Ovary (tissue), 9 donors: ENCODE measurements around the gene RNF180. TPM values are rescaled to one million over a fixed set of nuclear protein-coding genes. Genes with fewer than 3 reads are reported as not detected.
A peak's percentile ranks its signal among the peaks of the same experiment; 100 is the strongest.
"Not testable (repeated sequence)": the region's sequence is repeated elsewhere in the genome, so short reads cannot be mapped to it uniquely, and the experiment has no call there.

Experiments
- DNase-seq, 5 donors: peaks; one replicate each; pipeline ENCODE4 v3.0.0-alpha.2; 2019 to 2020
- H3K27ac ChIP-seq, 2 donors: fragments of 200-600 bp; one replicate each; pipeline versions ENCODE4 v1.5.1 to v1.8.0; 2019 to 2022
- H3K27me3 ChIP-seq: fragments of 200-600 bp; one replicate; pipeline ENCODE4 v1.8.0; 2022
- H3K36me3 ChIP-seq: fragments of 200-600 bp; sonication (generic); one replicate; pipeline ENCODE4 v1.5.1; 2019
- H3K4me1 ChIP-seq: one replicate; pipeline ENCODE4 v1.8.1; 2013; ENCODE audit warnings: mild to moderate bottlenecking, moderate library complexity; ENCODE audit not compliant: insufficient read depth
- H3K4me3 ChIP-seq: fragments of 200-600 bp; sonication (generic); one replicate; pipeline ENCODE4 v1.5.1; 2017
- H3K9me3 ChIP-seq, 2 donors: fragments of 200-600 bp in 1 of 2; sonication (generic) in 1 of 2; one replicate each; pipeline versions ENCODE4 v1.5.1 to v1.8.1; 2013 to 2019; ENCODE audit warnings: mild to moderate bottlenecking in 1 of 2, moderate library complexity in 1 of 2
- EP300 ChIP-seq: sonication (generic); formaldehyde crosslinking; IDR thresholded peaks from one replicate; pipeline ENCODE4 v1.6.1; 2017; ENCODE audit warnings: antibody characterized with exemption
- POLR2A ChIP-seq: fragments of 450-650 bp; IDR thresholded peaks from one replicate; pipeline ENCODE4 v1.6.1; 2017; ENCODE audit warnings: antibody characterized with exemption, mild to moderate bottlenecking, moderate library complexity
- WGBS, 3 donors: extraction: QIAGEN DNeasy Blood & Tissue Kit in 1 of 3; methylation state at CpG; one replicate each; pipeline versions ENCODE4 v1.1.5 to v1.1.7; 2013 to 2017; 5-methylcytosine and 5-hydroxymethylcytosine counted together
- intact Hi-C, 4 donors: fragments of 100-400 bp; cut with DNase I; formaldehyde crosslinking; loops; one replicate each; pipeline versions ENCODE4 v1.11.0 to v1.15.1; 2022 to 2023
- polyA plus RNA-seq, 2 donors: library from polyadenylated mRNA; stranded (reverse); fragments of 200-250 nt in 1 of 2; fragments of 350-450 nt in 1 of 2; fragmentation: Illumina TruSeq in 1 of 2; extraction: RNeasy Lipid Tissue Mini Kit (QIAGEN cat#74804) in 1 of 2; gene quantifications; one replicate each; pipeline ENCODE4 v1.2.3, GENCODE V29; 2013 to 2014
- total RNA-seq, 7 donors: library from RNA; depleted of rRNA in 2 of 7; stranded (reverse); fragments of >200 nt in 2 of 7; fragmentation: NEBNext Ultra II Directional in 3 of 7; extraction: Animal tissue kit (Norgen Biotek cat#: 25700) in 3 of 7; gene quantifications; one replicate each; pipeline versions ENCODE4 v1.1.0 to v1.2.4, GENCODE V29; 2016 to 2023
- TF ChIP-seq, protein P1 (sequence below), 3 donors: fragments of 450-650 bp in 2 of 3; fragments of 200-600 bp in 1 of 3; IDR thresholded peaks; one replicate each; pipeline versions ENCODE4 v1.5.1 to v1.8.0; 2016 to 2022; ENCODE audit warnings: antibody characterized with exemption in 3 of 3, mild to moderate bottlenecking in 1 of 3
- donor health status: DM: no; HTN: no; CAD: no; lungs with moderate emphysema.
- donor health status: DM: no; HTN: no; CAD: no.
- donor health status: Bipolar disorder and iron deficiency.
- donor health status: DM: yes; HTN: yes; CAD: no.
- donor health status: DM: no; HTN: no; CAD: no.
- donor health status: DM: yes; HTN: yes; CAD: no.

The RNF180 gene
- total and polyA plus RNA-seq, 9 donors, result 5.2 to 26.9 (median 21.7) TPM

DNA sequence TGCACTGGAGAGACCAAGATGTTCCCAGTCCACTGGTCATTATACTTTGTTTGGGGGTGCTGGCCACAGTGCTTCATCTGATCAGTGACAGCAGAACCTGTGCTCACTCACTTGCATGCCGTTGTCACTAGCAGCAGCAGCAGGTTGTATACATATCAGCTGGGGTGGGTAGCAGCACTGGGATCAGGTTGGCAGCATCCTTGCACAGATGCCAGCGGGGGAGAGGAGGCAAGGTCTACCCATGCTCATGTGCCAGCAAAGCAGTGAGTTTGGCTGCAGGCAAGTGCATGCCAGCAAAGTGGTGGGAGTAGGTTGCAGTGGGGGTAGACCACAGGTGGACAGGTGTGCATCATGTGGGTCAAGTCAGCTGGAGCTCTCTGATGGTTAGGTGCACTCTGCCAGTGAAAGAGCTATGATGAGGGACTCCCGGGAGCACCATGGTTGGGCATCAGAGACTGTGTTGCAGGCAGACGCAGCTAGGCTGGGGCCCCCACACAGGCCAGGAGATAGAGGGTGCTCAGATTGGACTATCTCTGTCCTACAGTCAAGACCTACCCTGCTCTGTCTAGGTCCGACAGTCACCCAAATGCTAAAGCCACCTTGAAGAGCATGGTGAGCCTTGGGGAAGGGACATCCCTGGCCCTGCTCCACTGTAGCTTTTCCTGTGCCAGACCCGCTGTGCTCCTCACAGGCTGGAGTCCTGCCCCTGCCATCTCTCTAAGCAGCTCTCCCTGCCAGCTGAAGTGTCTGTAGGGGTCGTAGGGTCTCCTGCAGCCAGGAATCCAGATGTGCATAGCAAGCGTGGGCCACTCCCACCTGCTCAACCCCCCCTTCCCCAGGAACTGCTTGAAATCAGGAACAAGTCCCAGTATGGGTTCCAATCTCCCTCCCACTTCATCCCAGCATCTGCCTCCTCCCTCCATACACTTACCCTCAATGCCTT, 119.8 kb downstream of the RNF180 start:
- Histone ChIP-seq H3K27ac (no peak overlapping the region), H3K4me1 (no peaks in the 10 kb centered on the region), H3K4me3 (no peak overlapping the region), H3K27me3 (no peaks in the 10 kb centered on the region), H3K9me3 (no peaks in the 10 kb centered on the region), H3K36me3 (no peaks in the 10 kb centered on the region)
- WGBS, 3 donors, result 77 to 85% (median 84%) methylated on average over 8 of the region's 8 CpGs
- TF ChIP-seq, protein P1, sequence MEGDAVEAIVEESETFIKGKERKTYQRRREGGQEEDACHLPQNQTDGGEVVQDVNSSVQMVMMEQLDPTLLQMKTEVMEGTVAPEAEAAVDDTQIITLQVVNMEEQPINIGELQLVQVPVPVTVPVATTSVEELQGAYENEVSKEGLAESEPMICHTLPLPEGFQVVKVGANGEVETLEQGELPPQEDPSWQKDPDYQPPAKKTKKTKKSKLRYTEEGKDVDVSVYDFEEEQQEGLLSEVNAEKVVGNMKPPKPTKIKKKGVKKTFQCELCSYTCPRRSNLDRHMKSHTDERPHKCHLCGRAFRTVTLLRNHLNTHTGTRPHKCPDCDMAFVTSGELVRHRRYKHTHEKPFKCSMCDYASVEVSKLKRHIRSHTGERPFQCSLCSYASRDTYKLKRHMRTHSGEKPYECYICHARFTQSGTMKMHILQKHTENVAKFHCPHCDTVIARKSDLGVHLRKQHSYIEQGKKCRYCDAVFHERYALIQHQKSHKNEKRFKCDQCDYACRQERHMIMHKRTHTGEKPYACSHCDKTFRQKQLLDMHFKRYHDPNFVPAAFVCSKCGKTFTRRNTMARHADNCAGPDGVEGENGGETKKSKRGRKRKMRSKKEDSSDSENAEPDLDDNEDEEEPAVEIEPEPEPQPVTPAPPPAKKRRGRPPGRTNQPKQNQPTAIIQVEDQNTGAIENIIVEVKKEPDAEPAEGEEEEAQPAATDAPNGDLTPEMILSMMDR (IDR thresholded peaks at IDR 0.05), result no peak
- TF ChIP-seq POLR2A (no peak), EP300 (no peak)
- peak in 1 of 5 donors; percentile 11 for DNase-seq
- intact Hi-C loops, result no loop called here

DNA sequence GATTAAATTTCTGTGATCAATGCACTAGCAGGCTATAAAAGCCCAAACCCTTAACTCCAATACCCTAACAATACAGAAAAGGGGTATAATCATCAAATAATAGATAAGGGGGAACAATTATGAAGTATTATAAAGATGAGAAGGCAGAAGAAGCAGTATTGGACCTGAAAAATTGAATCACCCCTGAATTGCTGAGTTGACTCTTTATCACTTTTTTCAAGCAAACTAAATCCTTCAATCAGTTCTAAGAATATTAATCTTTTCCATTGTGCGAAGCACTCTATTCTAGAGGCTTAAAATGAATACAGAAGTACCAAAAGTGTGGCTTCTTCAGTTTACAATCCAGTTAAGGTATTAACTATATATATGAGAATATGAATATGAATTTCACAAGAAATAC, 120.7 kb downstream of the RNF180 start:
- intact Hi-C loops, result no loop called here
- no peak overlapping the region for H3K27ac ChIP-seq
- DNase-seq, result no peak
- no peaks in the 10 kb centered on the region for H3K36me3 ChIP-seq
- no peaks in the 10 kb centered on the region for H3K27me3 ChIP-seq
- no peaks in the 10 kb centered on the region for H3K9me3 ChIP-seq
- no peaks in the 10 kb centered on the region for H3K4me1 ChIP-seq
- H3K4me3 ChIP-seq, result no peak overlapping the region
- 94 to 98% (median 98%) methylated on average over 1 of the region's 1 CpG for WGBS, 3 donors
- TF ChIP-seq, protein P1 (IDR thresholded peaks at IDR 0.05), result no peak
- no peak for TF ChIP-seq EP300

DNA sequence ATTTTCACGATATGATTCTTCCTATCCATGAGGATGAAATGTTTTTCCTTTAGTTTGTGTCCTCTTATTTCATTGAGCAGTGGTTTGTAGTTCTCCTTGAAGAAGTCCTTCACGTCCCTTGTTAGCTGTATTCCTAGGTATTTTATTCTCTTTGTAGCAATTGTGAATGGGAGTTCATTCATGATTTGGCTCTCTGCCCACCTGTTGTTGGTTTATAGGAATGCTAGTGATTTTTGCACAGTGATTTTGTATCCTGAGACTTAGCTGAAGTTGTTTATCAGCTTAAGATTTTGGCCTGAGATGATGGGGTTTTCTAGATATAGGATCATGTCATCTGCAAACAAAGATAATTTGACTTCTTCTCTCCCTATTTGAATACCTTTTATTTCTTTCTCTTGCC, 122.9 kb downstream of the RNF180 start:
- H3K27me3 ChIP-seq, H3K4me1 ChIP-seq, H3K36me3 ChIP-seq, DNase-seq, H3K9me3 ChIP-seq, H3K4me3 ChIP-seq, intact Hi-C loops, H3K27ac ChIP-seq: not testable (repeated sequence)
- WGBS, 3 donors, result 80 to 86% (median 82%) methylated on average over 2 of the region's 2 CpGs

DNA sequence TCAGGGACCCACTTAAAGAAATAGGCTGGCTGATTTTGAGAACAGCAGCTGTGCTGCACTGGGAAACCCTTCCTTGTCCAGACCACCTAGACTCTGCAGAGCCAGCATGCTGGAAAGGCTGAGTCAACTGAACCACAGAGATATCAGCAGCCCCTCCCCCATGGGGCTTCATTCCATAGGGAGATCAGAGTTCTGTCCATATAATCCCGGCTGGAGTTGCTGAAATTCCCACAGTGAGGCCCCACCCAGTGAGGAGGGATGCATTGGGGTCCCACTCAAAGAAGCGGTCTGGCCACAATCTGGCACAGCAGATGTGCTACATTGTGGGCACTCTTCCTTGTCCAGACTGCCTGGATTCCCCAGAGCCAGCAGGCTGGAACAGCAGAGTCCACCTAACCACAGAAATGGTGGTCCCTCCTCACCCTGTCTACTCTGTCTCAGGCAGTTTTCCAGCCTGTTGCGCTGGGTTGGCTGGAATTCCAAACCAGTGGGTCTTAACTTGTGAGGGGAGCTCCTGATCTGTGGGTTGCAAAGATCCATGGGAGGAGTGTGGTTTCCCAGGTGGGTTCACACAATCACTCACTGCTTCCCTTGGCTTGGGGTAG, 127.1 kb downstream of the RNF180 start:
- no peak for DNase-seq
- no peaks in the 10 kb centered on the region for H3K36me3 ChIP-seq
- 65 to 87% (median 83%) methylated on average over 3 of the region's 3 CpGs for WGBS, 3 donors
- H3K27me3 ChIP-seq, result no peaks in the 10 kb centered on the region
- intact Hi-C loops, result no loop called here
- H3K4me3 ChIP-seq, result no peak overlapping the region
- H3K4me1 ChIP-seq, result no peaks in the 10 kb centered on the region
- H3K27ac ChIP-seq, result no peak overlapping the region
- TF ChIP-seq, protein P1 (IDR thresholded peaks at IDR 0.05), result no peak
- no peaks in the 10 kb centered on the region for H3K9me3 ChIP-seq

DNA sequence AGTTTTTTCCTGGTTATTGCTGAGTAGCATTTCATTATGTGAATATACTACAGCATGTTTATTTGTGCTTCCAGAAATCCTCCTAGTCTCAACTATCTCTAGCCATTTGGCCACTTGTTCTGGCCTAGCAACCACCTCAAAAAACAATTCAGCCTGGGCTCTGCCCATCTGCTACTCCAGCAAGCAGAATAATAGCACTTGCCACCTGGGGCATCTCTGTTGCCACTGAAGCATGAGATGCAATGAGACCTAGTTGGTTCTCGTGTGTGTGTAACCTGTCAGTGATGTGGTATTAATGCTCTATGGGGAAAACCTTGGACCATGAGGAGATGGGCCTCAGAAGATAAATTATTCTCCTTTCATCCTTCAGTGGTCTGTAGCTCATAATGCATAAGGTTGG, 129.5 kb downstream of the RNF180 start:
- no peaks in the 10 kb centered on the region for H3K9me3 ChIP-seq
- no peak overlapping the region for H3K27ac ChIP-seq
- no peak for DNase-seq
- intact Hi-C loops, result no loop called here
- H3K4me3 ChIP-seq, result no peak overlapping the region
- TF ChIP-seq, protein P1 (IDR thresholded peaks at IDR 0.05), result no peak
- TF ChIP-seq POLR2A, result no peak
- no peak for TF ChIP-seq EP300
- H3K4me1 ChIP-seq, result no peaks in the 10 kb centered on the region
- H3K27me3 ChIP-seq, result no peaks in the 10 kb centered on the region
- no peaks in the 10 kb centered on the region for H3K36me3 ChIP-seq
- WGBS, 3 donors, result 96 to 100% (median 97%) methylated on average over 1 of the region's 1 CpG
